Measurements from ENCODE around the gene ALDOB. TPM values are rescaled to one million over a fixed set of nuclear protein-coding genes. Genes with fewer than 3 reads are reported as not detected.

Gene ALDOB
- total RNA-seq, 1 experiment from 2014 or later: not detected

Small RNAs within 50 kb of the gene (small RNA-seq; reads per million reads assigned to genes)
- gene AL353621.2: not detected

Other genes with a start within 250 kb of the ALDOB start
- 0.19 TPM in 1 of 2 replicates, not detected in the other for gene BAAT, start 50.8 kb downstream of the ALDOB start, total RNA-seq (2014; rRNA removed; shearing (Covaris generic); ENCODE audit: low replicate concordance)
- 8.2 and 16.3 TPM in 2 replicates for gene MRPL50, start 37.2 kb downstream of the ALDOB start, total RNA-seq (2014; rRNA removed; shearing (Covaris generic); ENCODE audit: low replicate concordance)
- gene ZNF189, start 36.9 kb downstream of the ALDOB start, total RNA-seq (2014; rRNA removed; shearing (Covaris generic); ENCODE audit: low replicate concordance): 15.3 and 15.5 TPM in 2 replicates
- 12.0 and 17.7 TPM in 2 replicates for gene RNF20, start 98.1 kb upstream of the ALDOB start, total RNA-seq (2014; rRNA removed; shearing (Covaris generic); ENCODE audit: low replicate concordance)
- not detected in 2 replicates for gene PPP3R2, start 159.2 kb upstream of the ALDOB start, total RNA-seq (2014; rRNA removed; shearing (Covaris generic); ENCODE audit: low replicate concordance)